Karpas-422 (cell line): ENCODE data around the gene NEUROD2. TPM values are rescaled to one million over a fixed set of nuclear protein-coding genes. Genes with fewer than 3 reads are reported as not detected.

Experiments
- DNase-seq: peaks from one replicate; pipeline ENCODE4 v3.0.0-alpha.2; 2015
- H2AFZ ChIP-seq: fragments of 200-600 bp; sonication (generic); 2 replicates; pipeline ENCODE4 v1.6.1; 2014; ENCODE audit warnings: antibody characterized with exemption, low read length, mixed read lengths
- H3K27ac ChIP-seq: fragments of 200-600 bp; sonication (generic); 2 replicates; pipeline ENCODE4 v1.5.1; 2014; ENCODE audit warnings: mild to moderate bottlenecking, low read length, moderate library complexity
- H3K27me3 ChIP-seq: fragments of 200-600 bp; sonication (generic); 2 replicates; pipeline ENCODE4 v1.6.1; 2014; ENCODE audit warnings: low read length, mixed read lengths
- H3K36me3 ChIP-seq: fragments of 200-600 bp; sonication (generic); 2 replicates; pipeline ENCODE4 v1.6.1; 2014; ENCODE audit warnings: low read length, mixed read lengths; ENCODE audit not compliant: insufficient read depth
- H3K4me1 ChIP-seq: fragments of 200-600 bp; sonication (generic); 2 replicates; pipeline ENCODE4 v1.6.1; 2014; ENCODE audit warnings: mild to moderate bottlenecking, low read length, mixed read lengths
- H3K4me2 ChIP-seq: fragments of 200-600 bp; sonication (generic); 2 replicates; pipeline ENCODE4 v1.6.1; 2014; ENCODE audit warnings: low read length, low read depth, mild to moderate bottlenecking; ENCODE audit not compliant: poor library complexity, severe bottlenecking
- H3K4me3 ChIP-seq: fragments of 200-600 bp; sonication (generic); 2 replicates; pipeline ENCODE4 v1.5.1; 2014; ENCODE audit warnings: mild to moderate bottlenecking, antibody characterized with exemption, low read length, mixed read lengths
- H3K79me2 ChIP-seq: fragments of 200-600 bp; sonication (generic); 2 replicates; pipeline ENCODE4 v1.6.1; 2014; ENCODE audit warnings: mild to moderate bottlenecking, low read length, mixed read lengths
- H3K9ac ChIP-seq: fragments of 200-600 bp; sonication (generic); 2 replicates; pipeline ENCODE4 v1.6.0; 2014; ENCODE audit warnings: low read length
- H3K9me2 ChIP-seq: fragments of 200-600 bp; sonication (generic), shearing (Covaris generic); replicated peaks from 2 replicates; pipeline ENCODE4 v1.6.0; 2014; ENCODE audit warnings: mild to moderate bottlenecking, low read length, moderate library complexity; ENCODE audit not compliant: insufficient read depth
- H3K9me3 ChIP-seq: fragments of 300-700, 200-600 bp; sonication (generic); 2 replicates; pipeline ENCODE4 v1.6.1; 2014; ENCODE audit warnings: low read length, mixed read lengths
- H4K20me1 ChIP-seq: fragments of 200-600 bp; sonication (generic); 2 replicates; pipeline ENCODE4 v1.6.1; 2014; ENCODE audit warnings: mild to moderate bottlenecking, antibody characterized with exemption, low read length, low read depth; ENCODE audit not compliant: insufficient read depth
- total RNA-seq: library from RNA; depleted of rRNA; stranded (reverse); fragments of >200 nt; shearing (Covaris generic); gene quantifications from 2 replicates; pipeline ENCODE4 v1.2.3, GENCODE V29; 2014; ENCODE audit warnings: low replicate concordance

The NEUROD2 gene
- total RNA-seq, 1 experiment from 2014 or later: not detected

- no peak overlapping the region for H3K4me2 ChIP-seq
- no peak overlapping the region for H3K27ac ChIP-seq
- no peak overlapping the region for H3K4me3 ChIP-seq
- no peaks in the 10 kb centered on the region for H3K27me3 ChIP-seq
- H3K36me3 ChIP-seq: no peaks in the 10 kb centered on the region
- H3K4me1 ChIP-seq: peaks cover 37% of the 10 kb centered on the region
- H4K20me1 ChIP-seq: no peaks in the 10 kb centered on the region
- no peaks in the 10 kb centered on the region for H3K9me3 ChIP-seq
- DNase-seq: no peak
- no peak overlapping the region for H3K9ac ChIP-seq
- no peaks in the 10 kb centered on the region for H3K9me2 ChIP-seq
- H2AFZ ChIP-seq: no peak overlapping the region
- H3K79me2 ChIP-seq: no peaks in the 10 kb centered on the region
Measured at GRCh38 chr17:39631403-39631802, 23.7 kb upstream of the NEUROD2 start.

GRCh38 chr17:39629898-39630297 is 22.2 kb upstream of the NEUROD2 start:
- Histone ChIP-seq H2AFZ (no peak overlapping the region), H3K9ac (no peak overlapping the region), H3K4me1 (peaks cover 27% of the 10 kb centered on the region), H3K27ac (no peak overlapping the region), H3K4me3 (no peak overlapping the region), H3K9me3 (no peaks in the 10 kb centered on the region), H3K36me3 (no peaks in the 10 kb centered on the region), H3K79me2 (no peaks in the 10 kb centered on the region), H3K4me2 (no peak overlapping the region), H3K9me2 (no peaks in the 10 kb centered on the region), H3K27me3 (no peaks in the 10 kb centered on the region), H4K20me1 (no peaks in the 10 kb centered on the region)
- no peak for DNase-seq

GRCh38 chr17:39629494-39629880 is 21.8 kb upstream of the NEUROD2 start:
- no peak overlapping the region for H3K27ac ChIP-seq
- no peaks in the 10 kb centered on the region for H3K36me3 ChIP-seq
- H3K9ac ChIP-seq: no peak overlapping the region
- H3K4me1 ChIP-seq: peaks cover 29% of the 10 kb centered on the region
- no peaks in the 10 kb centered on the region for H3K9me2 ChIP-seq
- no peaks in the 10 kb centered on the region for H3K27me3 ChIP-seq
- no peak overlapping the region for H2AFZ ChIP-seq
- H4K20me1 ChIP-seq: no peaks in the 10 kb centered on the region
- no peaks in the 10 kb centered on the region for H3K9me3 ChIP-seq
- no peak for DNase-seq
- no peaks in the 10 kb centered on the region for H3K79me2 ChIP-seq
- no peak overlapping the region for H3K4me2 ChIP-seq
- no peak overlapping the region for H3K4me3 ChIP-seq

GRCh38 chr17:39628655-39629493 is 21.2 kb upstream of the NEUROD2 start:
- H3K4me1 ChIP-seq: peaks cover 36% of the 10 kb centered on the region
- no peaks in the 10 kb centered on the region for H3K79me2 ChIP-seq
- DNase-seq: no peak
- no peaks in the 10 kb centered on the region for H3K27me3 ChIP-seq
- H3K4me3 ChIP-seq: no peak overlapping the region
- no peak overlapping the region for H3K27ac ChIP-seq
- no peaks in the 10 kb centered on the region for H3K9me2 ChIP-seq
- no peak overlapping the region for H2AFZ ChIP-seq
- H3K36me3 ChIP-seq: no peaks in the 10 kb centered on the region
- H3K4me2 ChIP-seq: no peak overlapping the region
- no peaks in the 10 kb centered on the region for H3K9me3 ChIP-seq
- H4K20me1 ChIP-seq: no peaks in the 10 kb centered on the region
- no peak overlapping the region for H3K9ac ChIP-seq

- Histone ChIP-seq H2AFZ (no peak overlapping the region), H3K4me1 (peaks cover 45% of the 10 kb centered on the region), H3K9me2 (no peaks in the 10 kb centered on the region), H4K20me1 (no peaks in the 10 kb centered on the region), H3K4me2 (no peak overlapping the region), H3K79me2 (no peaks in the 10 kb centered on the region), H3K27me3 (no peaks in the 10 kb centered on the region), H3K4me3 (no peak overlapping the region), H3K9me3 (no peaks in the 10 kb centered on the region), H3K9ac (no peak overlapping the region), H3K27ac (no peak overlapping the region), H3K36me3 (no peaks in the 10 kb centered on the region)
- DNase-seq: no peak
Measured at GRCh38 chr17:39627712-39628516, 20.2 kb upstream of the NEUROD2 start.

GRCh38 chr17:39627047-39627711 is 19.5 kb upstream of the NEUROD2 start:
- no peaks in the 10 kb centered on the region for H3K36me3 ChIP-seq
- no peak for DNase-seq
- H4K20me1 ChIP-seq: no peaks in the 10 kb centered on the region
- peaks cover 50% of the 10 kb centered on the region for H3K4me1 ChIP-seq
- H2AFZ ChIP-seq: no peak overlapping the region
- no peak overlapping the region for H3K9ac ChIP-seq
- no peak overlapping the region for H3K4me3 ChIP-seq
- H3K27ac ChIP-seq: no peak overlapping the region
- no peaks in the 10 kb centered on the region for H3K9me2 ChIP-seq
- H3K27me3 ChIP-seq: no peaks in the 10 kb centered on the region
- H3K9me3 ChIP-seq: no peaks in the 10 kb centered on the region
- no peaks in the 10 kb centered on the region for H3K79me2 ChIP-seq
- H3K4me2 ChIP-seq: no peak overlapping the region

- peaks cover 47% of the 10 kb centered on the region for H3K4me1 ChIP-seq
- no peaks in the 10 kb centered on the region for H3K9me2 ChIP-seq
- H3K27ac ChIP-seq: no peak within 1 kb of the TSS
- no peak within 1 kb of the TSS for H3K4me3 ChIP-seq
- H3K9me3 ChIP-seq: no peaks in the 10 kb centered on the region
- H4K20me1 ChIP-seq: no peaks in the 10 kb centered on the region
- no peaks in the 10 kb centered on the region for H3K36me3 ChIP-seq
- no peak within 1 kb of the TSS for H2AFZ ChIP-seq
- no peaks in the 10 kb centered on the region for H3K79me2 ChIP-seq
- no peaks in the 10 kb centered on the region for H3K27me3 ChIP-seq
- H3K4me2 ChIP-seq: no peak within 1 kb of the TSS
- no peak for DNase-seq
- no peak within 1 kb of the TSS for H3K9ac ChIP-seq
Measured at GRCh38 chr17:39626171-39627046, 18.7 kb upstream of the NEUROD2 start, which contains the start of gene PPP1R1B. Gene PPP1R1B (plus strand): TSS chr17:39626952. CDS start chr17:39627393, 441 bp downstream.
